GM18870 (cell line): Measurements from ENCODE around the gene ELOVL3.
A peak's percentile ranks its signal among the peaks of the same experiment; 100 is the strongest.

Source experiments
- ATAC-seq: cut with Tn5 transposase; IDR thresholded peaks from one replicate; pipeline ENCODE4 v1.9.1; 2021; ENCODE audit warnings: moderate library complexity; ENCODE audit not compliant: unreplicated experiment

ELOVL3 gene

GRCh38 chr10:102226542-102226870, 407 bp downstream of the ELOVL3 start:
- no peak for ATAC-seq

DNA sequence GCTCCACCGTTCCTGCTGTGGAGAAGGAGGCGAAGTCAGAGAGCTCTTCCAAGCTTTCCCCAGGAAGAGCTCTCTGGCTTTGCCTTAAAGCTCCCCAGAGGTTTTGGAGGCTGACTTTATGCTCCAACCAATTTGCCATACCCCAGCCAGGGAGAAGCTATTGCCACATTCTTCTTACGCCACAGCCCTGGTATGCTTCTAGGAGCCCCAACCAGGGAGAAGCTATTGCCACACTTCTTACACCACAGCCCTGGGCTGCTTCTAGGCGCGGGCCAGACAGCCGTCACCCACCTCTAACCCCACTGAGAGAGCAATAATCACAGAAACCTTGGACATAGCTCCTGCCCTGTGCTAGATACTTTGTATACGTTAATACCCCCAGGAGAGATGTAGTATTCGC, 951 bp downstream of the ELOVL3 start:
- ATAC-seq, result no peak

DNA sequence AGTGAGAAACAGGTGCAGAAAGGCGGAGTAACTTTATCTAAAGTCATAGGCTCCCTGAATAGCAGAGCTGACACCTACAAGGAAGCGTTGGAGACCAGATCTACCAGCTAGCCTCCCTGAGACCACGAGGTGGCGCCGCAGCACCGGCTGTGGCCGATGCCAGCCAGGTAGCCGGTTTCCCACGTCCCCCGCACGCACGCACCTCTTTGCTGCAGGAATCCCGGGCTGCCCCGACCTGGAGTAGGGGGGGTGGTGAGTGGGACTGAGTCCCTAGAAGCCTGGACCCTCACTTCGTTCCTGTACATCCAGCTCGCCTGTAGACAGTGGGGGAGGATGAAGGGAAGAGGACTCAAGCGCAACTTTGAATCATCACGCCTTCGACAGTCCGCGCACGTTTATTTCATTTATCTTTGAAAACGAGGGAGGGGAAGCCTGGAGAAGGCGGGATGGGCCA, 3.7 kb downstream of the ELOVL3 start:
- no peak for ATAC-seq

DNA sequence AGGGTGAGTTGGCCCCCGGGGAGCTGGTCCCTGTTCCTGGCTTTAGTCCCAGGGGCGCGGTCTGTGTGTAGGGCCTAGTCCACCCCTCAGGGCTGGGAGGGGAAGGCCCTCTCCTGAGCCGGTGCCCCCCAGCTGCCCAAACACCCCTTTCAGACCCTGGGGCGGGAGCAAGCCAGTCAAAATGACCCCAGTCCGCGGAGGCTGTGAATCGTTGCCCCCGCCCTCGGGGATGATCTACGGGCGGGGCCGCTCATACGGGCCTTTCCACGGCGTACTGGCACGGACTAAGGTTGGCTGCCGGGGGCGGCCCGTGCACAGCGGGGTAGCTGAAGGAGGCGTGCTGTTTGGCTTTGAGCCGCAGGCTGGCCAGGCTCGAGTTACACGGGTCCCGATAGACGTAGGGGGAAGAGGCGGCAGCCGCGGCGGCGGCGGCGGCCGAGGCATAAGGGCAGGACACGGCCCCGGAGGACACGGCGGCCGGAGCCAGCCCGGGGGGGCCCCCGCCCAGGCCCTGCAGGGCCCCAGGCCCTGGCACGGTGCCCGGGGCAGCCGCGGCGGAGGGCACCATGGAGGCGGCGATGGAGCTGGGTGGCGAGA, 4.3 kb downstream of the ELOVL3 start:
- no peak for ATAC-seq

GRCh38 chr10:102230861-102231356, 4.8 kb downstream of the ELOVL3 start:
- no peak for ATAC-seq

DNA sequence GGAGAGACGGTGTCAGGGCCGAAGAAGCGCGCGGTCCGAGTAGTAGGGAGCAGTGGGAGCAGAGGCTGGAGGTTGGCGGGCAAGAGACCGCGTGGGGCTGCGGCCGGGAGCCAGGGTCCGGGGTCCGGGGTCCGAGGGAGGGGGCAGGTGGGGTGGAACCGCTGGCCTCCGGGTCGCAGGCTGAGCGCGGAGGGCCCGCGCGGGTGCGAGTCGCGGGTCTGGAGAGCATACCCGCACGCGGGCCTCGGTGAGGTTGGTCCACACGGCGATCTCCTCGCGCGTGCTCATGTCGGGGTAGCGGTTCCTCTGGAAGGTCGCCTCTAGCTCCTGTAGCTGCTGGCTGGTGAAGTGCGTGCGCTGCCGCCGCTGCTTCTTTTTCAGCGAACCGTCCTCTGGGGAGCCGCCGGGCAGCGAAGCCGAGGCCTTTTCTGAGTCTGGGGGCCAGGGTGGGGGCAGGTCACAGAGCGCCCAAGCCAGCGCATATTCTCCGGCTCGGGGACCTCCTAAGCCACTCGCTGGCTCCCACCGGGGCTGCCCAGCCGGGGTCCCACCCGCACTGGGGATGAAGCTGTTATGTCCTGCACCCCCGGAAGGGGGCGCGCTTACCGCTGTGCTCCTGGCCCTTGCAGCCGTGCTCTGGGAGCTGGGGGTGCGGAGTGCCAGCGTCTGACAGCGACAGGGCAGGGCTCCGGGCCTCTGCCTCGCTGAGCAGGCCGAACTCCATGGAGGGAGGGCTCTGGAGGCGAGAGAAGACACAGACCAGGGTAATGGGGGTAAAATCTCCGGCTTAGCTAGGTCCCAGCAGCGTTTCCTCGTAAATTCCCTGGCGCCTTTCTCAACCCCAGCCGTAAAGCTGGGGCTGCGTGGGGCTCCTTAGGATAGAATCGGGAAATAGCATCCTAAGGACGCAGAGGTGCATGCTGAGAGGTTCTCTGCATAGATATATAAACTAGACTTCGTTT, 5.5 kb downstream of the ELOVL3 start:
- ATAC-seq, result no peak

- ATAC-seq, result no peak
Observed at GRCh38 chr10:102233997-102234396, 7.9 kb downstream of the ELOVL3 start.

- no peak for ATAC-seq
Observed at GRCh38 chr10:102234888-102235597, 8.9 kb downstream of the ELOVL3 start.

DNA sequence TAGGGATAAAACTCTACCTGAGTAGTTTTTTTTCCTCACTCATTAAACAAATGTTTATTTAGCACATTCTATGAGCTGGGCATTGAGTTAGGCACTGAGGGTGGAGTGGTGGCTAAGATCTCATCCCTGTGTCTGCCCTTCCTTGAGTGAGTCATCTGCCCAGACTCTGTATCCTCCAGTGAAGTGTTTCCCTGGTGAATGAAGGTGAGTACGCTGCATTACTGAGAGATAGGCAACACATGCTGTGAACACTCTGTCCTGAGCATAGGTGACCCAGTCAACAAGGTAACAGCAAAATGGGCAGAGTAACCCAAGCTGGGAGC, 9.5 kb downstream of the ELOVL3 start:
- ATAC-seq, result no peak

- no peak for ATAC-seq
Observed at GRCh38 chr10:102236006-102236405, 9.9 kb downstream of the ELOVL3 start.

GRCh38 chr10:102237711-102238252, 11.7 kb downstream of the ELOVL3 start:
- no peak for ATAC-seq

- no peak for ATAC-seq
Observed at GRCh38 chr10:102240467-102241031, 14.4 kb downstream of the ELOVL3 start.

DNA sequence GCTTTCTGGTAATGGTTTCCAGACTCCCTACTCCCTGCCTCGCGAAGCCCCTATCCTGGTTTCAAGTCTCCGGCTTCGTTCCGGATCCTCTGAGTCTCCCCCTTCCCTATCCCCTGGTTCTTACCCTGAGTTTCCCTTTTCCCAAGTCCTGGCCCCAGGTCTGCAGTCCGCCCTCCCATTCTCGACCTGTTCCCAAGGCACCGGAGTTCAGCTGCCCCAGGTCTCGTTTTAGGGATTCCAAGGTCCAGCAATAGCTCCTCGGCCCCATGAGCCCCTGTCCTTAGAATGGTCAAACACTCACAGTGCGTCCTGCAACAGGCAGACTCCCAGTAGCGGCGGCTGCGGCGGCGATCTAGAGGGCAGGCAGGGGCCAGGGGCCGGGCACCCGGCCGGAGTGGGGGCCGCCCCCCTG, 14.9 kb downstream of the ELOVL3 start:
- ATAC-seq, result no peak

DNA sequence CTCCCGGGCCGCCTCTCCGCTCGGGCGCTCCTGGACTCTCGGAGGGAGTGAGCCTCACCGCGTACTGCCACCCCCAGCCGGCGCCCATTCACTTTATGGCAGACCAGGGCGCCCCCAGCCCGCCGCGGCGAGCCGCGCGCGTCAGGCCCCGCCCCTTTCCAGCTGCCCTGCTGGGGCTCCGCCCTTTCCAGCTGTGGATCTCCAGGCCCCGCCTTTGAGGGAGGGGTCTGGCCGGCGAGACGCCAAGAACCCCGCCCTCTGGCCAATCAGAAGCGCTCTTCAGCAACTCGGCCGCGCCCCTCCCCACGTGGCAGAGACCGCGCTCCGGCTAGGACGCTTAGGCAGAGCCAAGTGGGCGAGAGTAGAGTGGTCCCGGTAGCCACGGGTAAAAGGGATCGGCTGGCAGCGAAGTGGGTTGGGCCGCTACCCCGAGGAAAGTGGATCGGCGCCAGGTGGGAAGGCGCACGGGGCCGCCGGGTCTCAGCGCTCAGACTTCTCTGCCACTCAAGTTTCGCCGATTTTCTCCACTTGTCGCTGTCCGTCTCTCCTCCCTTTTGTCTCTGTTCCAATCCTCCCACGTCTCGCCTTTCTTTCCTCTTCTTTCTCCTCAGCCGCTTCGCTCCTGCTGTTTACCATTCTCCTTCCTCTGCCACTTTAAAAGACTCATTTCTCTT, 15.5 kb downstream of the ELOVL3 start, which contains the start of gene PITX3:
Gene PITX3, minus strand, starts transcription at position 69 of the 674 bp plus-strand sequence. CDS start 9,432 bp downstream, outside the sequence.
- ATAC-seq, result no peak

DNA sequence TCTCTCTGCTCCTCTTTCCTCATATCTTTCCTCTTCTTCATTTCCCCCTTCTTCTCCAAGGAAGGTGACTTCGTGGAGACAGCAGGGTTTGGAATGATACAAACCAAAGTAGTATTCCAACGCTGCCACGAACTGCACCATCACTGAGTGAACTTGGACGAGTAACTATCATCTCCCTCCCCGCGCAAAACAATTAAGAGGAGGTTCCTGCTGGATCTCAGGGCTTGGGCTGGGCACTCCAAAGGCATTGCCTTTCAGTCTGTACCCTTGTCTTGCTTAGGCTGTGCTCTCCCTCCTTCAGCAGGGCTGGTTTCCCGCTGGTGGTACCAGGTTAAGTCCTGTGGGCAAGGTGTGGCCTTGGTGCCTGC, 16.0 kb downstream of the ELOVL3 start:
- ATAC-seq, result no peak

DNA sequence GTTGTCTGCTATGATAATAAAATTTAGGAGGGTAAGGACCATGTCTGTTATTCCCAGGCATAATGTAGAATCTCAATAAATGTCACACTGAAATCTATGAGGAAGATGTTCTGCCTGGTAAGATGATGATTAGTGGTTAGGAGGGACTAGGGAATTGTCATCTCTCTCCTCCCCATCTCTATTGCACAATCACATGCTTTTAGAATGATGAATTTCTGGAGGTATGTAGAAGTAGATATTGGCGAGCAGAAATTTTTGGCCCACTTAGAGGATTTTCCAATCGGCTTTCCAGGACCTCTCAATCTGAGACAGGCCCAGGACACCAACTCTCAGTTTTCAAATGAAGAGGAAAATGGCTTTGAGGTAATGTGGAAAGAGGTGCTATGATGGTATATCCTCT, 17.2 kb downstream of the ELOVL3 start:
- no peak for ATAC-seq

GRCh38 chr10:102245082-102245931, 19.2 kb downstream of the ELOVL3 start, which contains the start of gene GBF1:
Gene GBF1 (plus strand): TSS chr10:102245532. CDS start chr10:102258939, 13,407 bp downstream.
- peak; percentile 90 for ATAC-seq

DNA sequence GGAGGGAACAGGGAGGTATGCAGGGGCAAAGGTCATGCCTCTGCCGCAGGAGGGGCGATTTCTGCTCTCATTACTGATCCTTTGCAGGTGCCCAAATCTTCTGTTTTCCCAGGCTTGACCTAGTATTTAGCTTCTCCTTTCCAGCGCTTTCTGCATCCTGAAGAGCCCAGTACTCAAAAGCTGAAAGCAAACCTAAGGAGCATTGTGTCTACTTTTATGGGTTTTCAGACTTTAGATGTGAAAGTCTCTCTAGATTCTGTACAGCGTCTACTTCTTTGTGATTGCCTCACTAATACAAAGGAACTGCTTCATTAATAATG, 19.8 kb downstream of the ELOVL3 start:
- no peak for ATAC-seq

GRCh38 chr10:102246261-102246660, 20.2 kb downstream of the ELOVL3 start:
- no peak for ATAC-seq

- no peak for ATAC-seq
Observed at GRCh38 chr10:102247734-102248133, 21.6 kb downstream of the ELOVL3 start.
